ENCODE results near the gene PRKG1.

DNA sequence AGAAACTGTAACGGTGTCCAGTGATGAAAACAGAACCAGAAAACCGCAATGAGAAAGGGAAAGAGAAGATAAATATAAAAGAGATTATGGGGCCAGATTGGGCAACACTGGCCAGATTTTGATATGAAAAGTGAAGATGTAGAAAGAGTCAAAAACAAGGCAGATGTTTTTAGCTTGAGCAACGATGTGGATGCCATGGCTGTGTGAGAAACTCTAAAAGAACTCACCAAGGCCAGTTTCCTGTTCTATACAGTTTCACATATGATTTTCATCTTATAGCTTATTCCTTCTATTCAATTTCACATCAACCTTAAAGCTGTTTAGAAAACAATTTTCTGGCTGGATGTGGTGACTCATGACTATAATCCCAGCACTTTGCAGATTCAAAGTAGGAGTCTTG is 588.8 kb downstream of the PRKG1 start:
- TF ChIP-seq, protein P1, sequence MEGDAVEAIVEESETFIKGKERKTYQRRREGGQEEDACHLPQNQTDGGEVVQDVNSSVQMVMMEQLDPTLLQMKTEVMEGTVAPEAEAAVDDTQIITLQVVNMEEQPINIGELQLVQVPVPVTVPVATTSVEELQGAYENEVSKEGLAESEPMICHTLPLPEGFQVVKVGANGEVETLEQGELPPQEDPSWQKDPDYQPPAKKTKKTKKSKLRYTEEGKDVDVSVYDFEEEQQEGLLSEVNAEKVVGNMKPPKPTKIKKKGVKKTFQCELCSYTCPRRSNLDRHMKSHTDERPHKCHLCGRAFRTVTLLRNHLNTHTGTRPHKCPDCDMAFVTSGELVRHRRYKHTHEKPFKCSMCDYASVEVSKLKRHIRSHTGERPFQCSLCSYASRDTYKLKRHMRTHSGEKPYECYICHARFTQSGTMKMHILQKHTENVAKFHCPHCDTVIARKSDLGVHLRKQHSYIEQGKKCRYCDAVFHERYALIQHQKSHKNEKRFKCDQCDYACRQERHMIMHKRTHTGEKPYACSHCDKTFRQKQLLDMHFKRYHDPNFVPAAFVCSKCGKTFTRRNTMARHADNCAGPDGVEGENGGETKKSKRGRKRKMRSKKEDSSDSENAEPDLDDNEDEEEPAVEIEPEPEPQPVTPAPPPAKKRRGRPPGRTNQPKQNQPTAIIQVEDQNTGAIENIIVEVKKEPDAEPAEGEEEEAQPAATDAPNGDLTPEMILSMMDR (IDR thresholded peaks at IDR 0.05), result no peak
- TF ChIP-seq POLR2A (IDR thresholded peaks at IDR 0.05), result no peak
- no peak for TF ChIP-seq POLR2AphosphoS5 (IDR thresholded peaks at IDR 0.05; ENCODE audit: insufficient read depth in 1 of 2, low read depth in 1 of 2)
